HG03045 (cell line): ENCODE data around the gene ASCL5.

Source experiments
- ATAC-seq: cut with Tn5 transposase; IDR thresholded peaks from one replicate; pipeline ENCODE4 v1.9.1; 2021; ENCODE audit warnings: mild to moderate bottlenecking, moderate library complexity; ENCODE audit not compliant: unreplicated experiment

Gene ASCL5

GRCh38 chr1:201153474-201154388 is 26.7 kb upstream of the ASCL5 start:
- ATAC-seq = peak; percentile 79

GRCh38 chr1:201149400-201149799 is 22.4 kb upstream of the ASCL5 start:
- no peak for ATAC-seq

GRCh38 chr1:201147396-201148015 is 20.5 kb upstream of the ASCL5 start:
- no peak for ATAC-seq

- ATAC-seq = no peak
Measured at GRCh38 chr1:201146626-201147390, 19.8 kb upstream of the ASCL5 start.

- no peak for ATAC-seq
Measured at GRCh38 chr1:201145816-201146215, 18.8 kb upstream of the ASCL5 start.

GRCh38 chr1:201145132-201145531 is 18.1 kb upstream of the ASCL5 start:
- ATAC-seq = no peak

GRCh38 chr1:201144701-201145100 is 17.7 kb upstream of the ASCL5 start:
- no peak for ATAC-seq

GRCh38 chr1:201143726-201144635 is 17.0 kb upstream of the ASCL5 start:
- no peak for ATAC-seq

GRCh38 chr1:201142849-201143725 is 16.1 kb upstream of the ASCL5 start:
- no peak for ATAC-seq

- no peak for ATAC-seq
Measured at GRCh38 chr1:201142011-201142848, 15.2 kb upstream of the ASCL5 start.

- no peak for ATAC-seq
Measured at GRCh38 chr1:201141418-201141817, 14.4 kb upstream of the ASCL5 start.

- no peak for ATAC-seq
Measured at GRCh38 chr1:201140941-201141260, 13.9 kb upstream of the ASCL5 start.

GRCh38 chr1:201140235-201140940 is 13.4 kb upstream of the ASCL5 start:
- no peak for ATAC-seq

GRCh38 chr1:201139756-201140155 is 12.8 kb upstream of the ASCL5 start:
- ATAC-seq = no peak

- no peak for ATAC-seq
Measured at GRCh38 chr1:201139306-201139705, 12.3 kb upstream of the ASCL5 start.

- ATAC-seq = no peak
Measured at GRCh38 chr1:201138311-201138840, 11.4 kb upstream of the ASCL5 start.

GRCh38 chr1:201137579-201138310 is 10.8 kb upstream of the ASCL5 start:
- no peak for ATAC-seq
